HG02610 (cell line): ENCODE results near the gene MYO18A.

Experiments
- ATAC-seq: cut with Tn5 transposase; IDR thresholded peaks from one replicate; pipeline ENCODE4 v1.9.1; 2021; ENCODE audit warnings: mild to moderate bottlenecking, moderate library complexity; ENCODE audit not compliant: unreplicated experiment

The MYO18A gene

DNA sequence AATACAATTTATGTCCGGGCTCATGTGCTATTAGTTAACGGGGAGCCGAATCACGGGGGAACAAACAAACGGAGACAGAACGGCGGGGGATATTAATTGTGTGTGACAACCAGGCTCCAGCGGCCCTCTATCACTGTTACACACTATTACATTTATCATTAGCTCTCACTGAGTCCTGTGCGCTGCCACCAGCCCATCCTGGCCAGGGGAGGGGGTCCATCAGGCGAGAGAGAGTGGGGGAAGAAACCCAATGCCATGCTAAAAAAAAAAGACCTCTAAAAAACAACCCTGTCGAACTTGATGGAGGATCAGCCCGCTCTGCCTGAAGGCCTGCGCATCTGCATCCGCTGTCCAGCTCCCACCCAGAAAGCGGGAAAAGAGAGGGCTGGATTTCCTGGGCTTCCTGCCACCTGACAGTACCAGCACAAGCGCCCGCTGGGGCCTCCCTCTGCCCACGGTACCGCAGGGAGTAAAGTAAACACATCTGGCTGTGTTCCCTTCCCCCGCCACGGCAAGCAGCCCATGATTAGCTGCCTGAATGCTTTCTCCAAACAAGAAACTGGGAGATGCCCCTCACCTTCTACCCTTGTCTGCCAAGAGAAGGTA is 95.6 kb downstream of the MYO18A start:
- ATAC-seq: no peak

DNA sequence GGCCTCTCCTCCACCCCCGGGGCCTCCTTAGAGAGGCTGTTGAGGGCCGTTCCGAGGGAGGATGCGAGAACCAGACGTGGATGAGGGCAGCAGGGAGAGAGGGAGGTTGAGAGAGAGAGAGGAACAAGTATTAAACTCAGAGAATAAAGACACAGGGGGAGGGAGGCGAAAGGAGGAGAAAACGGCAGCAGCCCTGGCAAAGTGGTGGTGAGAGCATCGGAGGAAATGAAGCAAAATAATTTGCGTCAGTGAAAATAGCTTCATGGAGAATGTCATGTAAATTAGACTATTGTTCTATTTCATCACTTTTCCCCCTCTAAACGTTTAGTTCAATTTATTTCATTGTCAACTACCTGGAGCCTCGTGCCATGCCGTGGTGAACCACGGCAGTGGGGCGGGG is 99.2 kb downstream of the MYO18A start:
- ATAC-seq: no peak

DNA sequence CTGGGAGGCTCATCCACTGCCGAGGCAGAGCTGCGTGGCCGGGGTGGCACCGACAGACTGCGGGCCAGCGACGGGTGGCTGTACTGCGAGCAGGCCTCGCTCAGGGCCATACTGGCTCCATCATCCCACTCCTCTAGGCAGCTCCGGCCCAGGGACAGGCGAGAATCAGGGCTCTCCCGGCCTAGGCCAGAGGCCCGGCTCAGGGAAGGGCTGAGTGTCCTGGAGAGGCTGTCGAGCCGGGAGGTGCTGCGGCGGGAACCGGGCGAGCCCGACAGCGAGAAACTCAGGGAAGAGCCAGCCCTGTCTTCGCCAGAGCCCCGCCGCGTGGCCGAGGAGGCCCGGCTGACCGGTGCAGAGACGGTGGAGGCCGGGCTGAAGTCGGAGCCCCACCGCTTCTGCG is 99.9 kb downstream of the MYO18A start:
- no peak for ATAC-seq

DNA sequence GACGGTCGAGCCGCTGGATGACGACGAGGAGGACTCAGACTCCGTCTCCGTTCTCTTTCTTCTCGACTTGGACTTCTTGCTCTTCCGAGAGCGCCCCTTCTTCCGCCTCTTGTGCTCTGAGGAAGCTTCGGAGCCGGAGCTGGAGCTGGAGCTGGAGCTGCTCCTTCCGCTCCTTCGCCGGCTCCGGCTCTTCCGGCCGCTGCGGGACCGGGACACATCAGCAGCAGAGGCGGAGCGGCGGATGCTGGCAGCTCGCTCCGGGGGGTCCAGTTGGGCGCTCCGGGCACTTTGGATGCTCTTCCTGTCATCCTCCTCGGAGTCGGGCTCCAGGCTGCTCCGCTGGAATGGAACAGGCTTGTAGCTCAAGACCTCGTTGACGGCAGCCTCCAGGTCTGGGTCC is 100.3 kb downstream of the MYO18A start:
- no peak for ATAC-seq

DNA sequence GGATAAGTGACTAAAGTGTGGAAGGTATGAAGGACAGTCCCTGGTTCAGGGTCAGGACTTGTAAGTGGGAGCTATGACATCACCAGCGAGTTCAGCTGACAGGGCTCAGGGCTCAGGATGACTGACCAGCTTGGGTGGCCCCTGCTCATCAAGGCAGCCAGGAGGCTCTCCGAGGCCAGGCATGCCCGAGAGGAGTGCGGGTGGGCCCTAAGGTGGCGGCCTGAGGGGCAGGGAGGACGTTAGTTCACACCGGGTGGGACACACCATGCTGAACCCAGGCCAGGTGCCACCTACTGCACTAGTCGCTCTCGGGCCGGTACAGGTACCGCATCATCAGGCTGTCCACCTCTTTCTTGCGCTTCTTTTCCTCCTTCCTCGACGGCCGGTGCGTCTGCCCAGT is 100.8 kb downstream of the MYO18A start:
- ATAC-seq: no peak

DNA sequence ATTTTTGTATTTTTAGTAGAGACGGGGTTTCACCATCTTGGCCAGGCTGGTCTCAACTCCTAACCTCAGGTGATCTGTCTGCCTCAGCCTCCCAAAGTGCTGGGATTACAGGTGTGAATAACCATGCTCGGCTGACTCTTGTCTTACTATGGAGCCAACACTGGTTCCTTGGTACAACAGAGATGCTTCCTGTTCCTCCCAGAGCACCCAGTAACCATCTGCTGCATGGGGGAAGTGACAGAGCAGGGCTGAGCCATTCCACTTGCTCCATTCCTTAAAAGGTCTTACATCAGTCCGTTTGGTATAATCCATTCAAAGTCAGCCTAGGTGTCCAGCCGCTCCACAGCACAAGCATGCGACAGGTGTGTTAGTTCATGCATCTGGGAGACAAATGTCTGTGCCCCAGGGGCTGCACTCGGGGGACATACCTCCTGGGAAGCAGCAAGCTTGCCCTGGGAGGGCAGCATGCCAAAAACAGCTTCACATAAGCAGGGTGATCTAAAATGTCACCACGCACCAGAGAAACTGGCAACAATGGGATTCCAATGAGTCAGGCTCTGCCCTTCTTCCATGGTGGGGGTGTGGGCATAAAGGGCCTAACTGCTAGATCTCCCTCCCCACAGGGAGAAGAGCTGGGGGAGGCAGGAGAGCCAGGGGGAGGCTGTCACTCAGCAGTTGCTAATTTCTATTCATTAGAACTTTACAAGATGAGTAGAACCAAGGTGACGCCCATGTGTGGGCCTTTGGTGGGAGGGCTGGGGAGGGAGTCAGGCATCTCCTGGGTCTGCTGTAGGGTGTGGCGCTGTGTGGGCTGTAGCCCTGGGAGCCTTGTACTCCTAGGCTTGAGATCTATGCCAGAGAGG is 101.8 kb downstream of the MYO18A start:
- no peak for ATAC-seq

DNA sequence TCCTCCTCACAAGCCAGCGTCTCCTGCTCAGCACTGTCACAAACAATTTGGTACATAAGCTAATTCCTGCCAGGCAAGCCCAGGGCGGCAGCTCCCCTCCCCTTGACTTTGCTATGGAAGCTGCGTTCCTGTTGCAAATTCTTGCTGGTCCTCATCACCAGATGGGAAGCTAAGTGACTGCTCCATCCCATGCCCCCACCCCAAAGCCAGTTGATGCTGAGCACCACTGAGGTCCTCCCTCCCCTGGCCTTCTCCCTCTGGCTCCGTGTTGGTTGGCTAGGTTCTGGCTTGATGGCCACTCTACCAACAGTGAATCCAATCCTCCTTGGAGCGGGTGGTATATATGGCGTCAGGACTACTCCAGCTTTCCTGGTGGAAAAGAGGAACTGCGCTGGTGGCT is 102.9 kb downstream of the MYO18A start:
- no peak for ATAC-seq

DNA sequence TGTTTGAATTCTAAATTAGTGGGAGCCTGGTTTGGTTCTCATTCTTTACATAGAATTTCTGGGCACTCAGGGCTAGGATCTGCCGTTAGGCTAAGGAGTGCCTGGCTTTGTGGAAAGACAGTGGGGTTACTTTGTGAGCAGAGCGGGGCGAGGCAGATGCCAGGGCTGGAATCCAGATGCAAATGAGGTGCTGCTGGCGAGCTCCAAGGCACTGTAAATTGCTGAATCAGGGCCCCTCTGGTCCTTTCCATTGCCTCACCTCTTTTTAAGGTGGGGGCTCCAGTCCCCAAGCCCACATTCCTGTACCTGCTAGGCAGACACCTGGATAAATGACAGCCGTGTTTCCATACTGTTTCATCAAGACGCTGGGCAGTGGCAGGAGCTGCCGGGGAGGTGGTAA is 103.5 kb downstream of the MYO18A start:
- ATAC-seq: no peak

DNA sequence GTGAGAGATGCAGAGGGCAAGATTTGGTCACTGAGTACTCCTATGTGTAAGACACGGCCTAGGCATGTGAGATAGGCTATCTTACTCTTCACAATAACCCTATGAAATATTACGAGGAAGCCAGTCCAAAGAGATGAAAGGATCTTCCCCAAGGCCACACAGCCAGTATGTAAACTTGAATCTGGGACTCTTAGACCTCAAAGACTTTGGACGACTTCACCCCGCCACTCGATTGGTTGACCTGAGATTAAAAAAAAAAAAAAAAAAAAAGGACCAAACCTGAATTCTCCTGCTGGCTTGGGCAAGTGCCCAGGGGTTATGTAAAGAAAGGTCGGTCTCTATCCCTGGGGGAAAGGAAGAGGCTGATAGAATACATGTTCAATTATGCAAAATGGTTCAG is 104.1 kb downstream of the MYO18A start:
- no peak for ATAC-seq

DNA sequence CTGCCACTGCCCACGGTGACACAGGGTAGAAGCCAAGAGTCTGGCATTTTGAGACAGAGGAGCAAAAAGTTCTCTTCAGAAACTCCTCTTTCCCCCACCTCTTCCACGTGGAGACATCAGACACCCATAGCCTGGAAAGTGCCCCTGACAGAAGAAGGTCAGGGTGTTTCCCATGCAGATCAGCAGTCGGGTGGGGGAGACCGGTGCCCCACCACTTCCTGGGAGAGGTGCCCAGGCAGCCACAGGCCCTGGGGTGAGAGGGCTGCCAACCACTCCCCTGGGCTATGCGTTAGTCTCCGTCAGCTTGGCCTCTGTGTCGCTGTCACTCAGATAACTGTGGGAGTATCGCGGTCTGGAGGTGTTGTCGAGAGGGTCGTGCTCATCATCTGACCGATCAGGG is 105.7 kb downstream of the MYO18A start:
- no peak for ATAC-seq

DNA sequence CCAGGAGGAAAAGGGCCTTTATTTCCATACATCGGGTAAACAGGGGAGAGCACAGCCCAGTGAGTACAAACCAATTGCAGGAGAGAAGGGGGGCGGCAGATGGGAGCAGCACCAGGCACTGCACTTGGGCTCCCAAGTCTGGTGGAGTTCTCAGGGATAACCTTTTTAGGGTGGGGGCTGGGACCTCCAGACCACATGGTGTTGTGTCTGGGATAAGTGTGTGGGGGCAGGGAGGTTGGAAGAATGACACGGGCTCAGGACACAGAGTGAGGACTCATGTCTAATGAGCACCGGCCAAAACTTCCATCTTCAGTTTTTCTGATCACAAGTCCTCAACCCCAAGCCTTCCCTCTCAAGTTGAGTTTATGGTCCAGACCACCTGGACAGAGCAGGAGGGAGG is 106.7 kb downstream of the MYO18A start:
- ATAC-seq: no peak

DNA sequence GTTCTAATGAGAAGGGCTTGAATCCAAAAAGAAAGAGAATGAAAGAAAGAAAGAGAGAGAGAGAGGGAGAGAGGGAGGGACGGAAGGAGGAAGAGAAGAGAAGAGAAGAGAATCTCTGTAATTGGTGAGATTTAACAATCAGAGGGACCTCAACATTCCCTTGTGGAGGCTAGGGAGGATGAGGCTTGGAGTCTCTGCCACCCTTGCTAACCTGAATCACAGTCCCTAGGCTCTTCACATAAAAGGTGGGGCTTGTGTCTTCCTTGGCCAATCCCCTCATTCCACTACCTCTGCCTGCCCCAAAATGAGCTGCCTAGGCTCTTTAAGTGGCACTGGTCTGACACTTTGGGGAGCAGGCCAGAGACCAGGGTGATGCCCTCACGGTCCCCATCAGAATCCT is 107.2 kb downstream of the MYO18A start:
- ATAC-seq: no peak

DNA sequence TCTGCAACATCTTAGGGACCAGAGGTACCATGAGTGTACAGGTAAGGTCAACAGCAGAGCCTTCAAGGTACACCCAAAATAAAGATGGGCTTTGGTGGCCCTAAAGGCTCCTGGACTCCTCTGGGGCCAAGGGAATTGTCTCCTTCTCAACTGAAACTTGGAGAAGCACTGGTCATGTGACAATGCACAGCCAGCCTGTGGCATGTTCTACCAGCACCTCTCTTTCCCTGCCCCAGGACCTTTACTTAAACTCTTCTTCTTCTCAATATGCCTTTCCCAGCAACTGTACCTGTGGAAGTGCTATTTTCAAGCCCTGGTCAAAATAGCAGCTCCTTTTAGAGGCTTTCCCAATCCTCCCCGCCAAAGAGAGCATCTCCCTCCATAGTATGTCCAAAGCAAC is 108.9 kb downstream of the MYO18A start:
- no peak for ATAC-seq

DNA sequence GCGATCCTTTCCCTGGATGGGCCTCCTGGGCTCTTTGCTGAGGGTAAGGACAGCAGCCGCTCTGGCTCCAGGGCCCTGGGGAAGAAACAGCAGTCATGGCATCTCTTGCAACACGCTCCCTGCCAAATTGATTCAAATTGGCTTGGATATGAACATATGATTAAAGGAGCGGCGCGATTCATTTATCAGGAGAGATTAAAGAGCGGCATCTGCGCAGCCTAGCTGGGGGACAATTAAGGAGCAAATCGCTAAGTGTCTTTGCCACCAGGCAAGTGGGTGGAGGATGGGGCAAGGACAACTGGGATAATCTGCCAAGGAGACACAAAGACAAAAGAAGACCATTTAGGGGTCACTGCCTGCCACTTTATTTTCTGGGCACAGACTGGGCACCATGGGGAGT is 109.4 kb downstream of the MYO18A start:
- ATAC-seq: no peak

DNA sequence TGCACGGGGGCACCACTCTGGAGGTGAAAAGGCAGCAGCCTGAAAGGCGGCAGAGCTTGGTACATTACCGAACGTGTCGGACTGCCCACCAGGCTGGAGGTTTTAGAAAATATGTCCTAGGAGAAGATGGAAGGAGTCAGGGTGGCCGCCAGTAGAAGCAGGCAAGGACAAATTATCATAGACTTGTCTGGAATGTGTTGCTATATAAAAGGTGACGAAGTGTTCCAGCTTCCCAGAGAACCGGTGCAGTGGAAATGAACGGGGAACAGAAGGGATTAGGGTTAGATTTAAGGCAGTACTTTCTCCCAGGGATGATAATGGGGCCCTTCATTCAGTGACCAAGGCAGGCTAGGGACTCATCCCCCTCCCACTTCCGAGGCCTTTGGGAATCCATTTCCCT is 109.9 kb downstream of the MYO18A start:
- no peak for ATAC-seq

DNA sequence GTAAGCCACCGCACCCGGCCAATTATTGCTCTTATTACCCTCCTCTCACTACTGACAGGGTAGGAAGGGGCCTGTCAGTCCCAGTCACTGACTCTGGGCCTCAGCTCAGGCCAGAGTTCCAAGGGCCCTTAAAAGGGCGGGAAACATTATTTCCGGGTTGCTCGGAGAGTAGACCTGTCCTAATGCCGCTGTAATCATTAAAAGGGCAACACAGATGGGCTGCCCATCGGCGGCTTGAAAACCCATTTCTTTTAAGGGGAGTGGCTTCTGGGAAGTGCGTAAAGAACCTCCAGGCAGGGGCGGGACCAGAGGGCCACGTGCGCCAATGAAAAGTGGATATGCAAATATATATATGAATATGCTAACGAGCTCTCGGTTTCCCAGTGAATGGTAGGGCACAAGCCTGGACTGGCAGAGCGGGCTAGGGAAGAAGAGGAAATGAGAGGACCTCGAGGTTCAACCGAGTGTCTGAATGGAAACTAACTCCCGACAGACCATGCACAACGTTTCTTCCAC is 110.6 kb downstream of the MYO18A start:
- no peak for ATAC-seq

DNA sequence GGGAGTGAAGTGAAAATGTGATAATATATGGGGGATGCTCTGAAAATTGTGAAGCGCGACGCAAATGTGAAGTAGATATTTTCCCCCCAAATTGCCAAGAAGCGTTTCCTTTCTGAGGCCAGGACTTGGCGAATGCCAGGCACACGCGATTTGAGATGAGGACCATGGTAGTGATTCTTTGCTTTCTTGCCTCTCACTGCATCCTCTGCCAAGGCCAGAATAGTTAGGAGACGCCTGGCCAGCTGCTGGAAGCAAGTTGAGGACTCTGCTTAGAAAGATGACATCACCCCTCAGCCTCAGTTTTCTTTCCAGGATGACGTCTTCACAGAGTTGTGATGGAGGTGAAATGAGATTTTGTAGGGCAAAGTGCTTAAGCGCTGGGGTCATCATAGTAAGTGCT is 111.4 kb downstream of the MYO18A start:
- ATAC-seq: no peak

DNA sequence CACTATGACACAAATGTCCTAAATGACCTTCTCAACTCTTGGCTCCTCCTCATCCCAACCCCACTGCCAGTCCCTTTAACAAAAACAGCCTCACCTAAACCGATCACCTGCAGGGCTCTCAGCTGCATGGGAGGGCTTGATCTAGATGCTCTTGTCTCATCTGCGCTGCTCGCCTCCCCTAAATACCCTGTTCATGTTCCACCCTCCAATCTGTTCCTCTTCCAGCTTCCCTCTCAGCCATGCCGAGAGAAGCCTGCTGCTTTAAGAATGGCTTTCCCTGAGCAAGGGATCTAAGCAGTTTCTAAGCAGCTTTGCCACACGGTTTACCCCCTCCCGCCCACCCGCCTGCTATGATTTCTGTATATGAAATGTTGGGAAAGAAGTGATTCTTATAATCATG is 113.6 kb downstream of the MYO18A start:
- ATAC-seq: no peak

DNA sequence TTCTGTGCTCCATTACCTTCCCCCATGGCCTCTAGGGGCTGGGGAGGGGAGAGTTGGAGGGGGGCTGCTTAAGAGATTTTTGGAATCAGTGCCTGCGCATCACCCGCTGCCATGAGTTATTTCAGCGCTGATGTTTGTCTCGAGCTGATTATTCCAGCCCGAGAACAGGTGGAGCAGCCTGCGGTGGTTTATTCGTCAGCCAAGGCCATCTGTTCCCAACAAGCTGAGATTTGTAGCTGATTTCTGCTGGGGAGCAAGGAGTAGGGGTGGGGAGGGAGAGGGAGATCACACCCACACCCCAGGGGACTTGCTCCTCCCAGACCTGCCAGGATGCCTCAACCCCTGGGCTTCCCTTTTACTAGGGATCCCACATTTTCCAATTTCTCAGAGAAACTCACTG is 114.2 kb downstream of the MYO18A start:
- ATAC-seq: no peak

DNA sequence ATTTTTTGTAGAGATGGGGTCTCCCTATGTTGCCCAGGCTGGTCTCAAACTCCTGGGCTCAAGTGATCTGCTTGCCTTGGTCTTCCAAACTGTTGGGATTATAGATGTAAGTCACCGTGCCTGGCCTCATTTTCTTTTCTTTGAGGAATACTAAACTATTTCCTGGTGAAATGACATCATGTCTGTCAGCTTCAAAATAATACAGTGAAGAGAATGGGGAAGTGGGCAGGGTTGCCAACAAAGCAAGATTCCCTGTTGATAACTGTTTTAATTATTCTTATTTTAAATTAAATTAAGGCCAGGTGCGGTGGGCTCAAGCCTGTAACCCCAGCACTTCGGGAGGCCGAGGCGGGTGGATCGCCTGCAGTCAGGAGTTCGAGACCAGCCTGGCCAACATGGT is 116.2 kb downstream of the MYO18A start:
- no peak for ATAC-seq

DNA sequence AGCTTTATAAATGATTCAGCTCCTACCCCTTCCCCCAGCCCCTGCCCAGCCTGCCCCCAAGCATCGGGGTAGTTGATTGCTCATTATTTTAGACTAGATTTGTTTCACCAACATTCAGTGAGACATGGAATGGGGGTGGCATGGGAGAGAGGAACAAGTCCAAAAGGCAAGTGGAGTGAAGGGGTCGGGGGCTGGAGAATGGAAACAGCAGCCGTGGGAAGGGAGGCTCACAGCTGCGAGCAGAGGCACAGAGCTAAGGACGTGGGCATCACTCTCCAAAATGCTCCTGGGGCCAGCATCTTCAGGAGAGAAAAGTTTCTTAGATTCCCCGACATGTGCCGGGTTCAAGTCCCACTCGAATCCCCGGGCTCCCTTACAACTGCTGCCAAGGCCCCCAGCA is 118.0 kb downstream of the MYO18A start:
- no peak for ATAC-seq

DNA sequence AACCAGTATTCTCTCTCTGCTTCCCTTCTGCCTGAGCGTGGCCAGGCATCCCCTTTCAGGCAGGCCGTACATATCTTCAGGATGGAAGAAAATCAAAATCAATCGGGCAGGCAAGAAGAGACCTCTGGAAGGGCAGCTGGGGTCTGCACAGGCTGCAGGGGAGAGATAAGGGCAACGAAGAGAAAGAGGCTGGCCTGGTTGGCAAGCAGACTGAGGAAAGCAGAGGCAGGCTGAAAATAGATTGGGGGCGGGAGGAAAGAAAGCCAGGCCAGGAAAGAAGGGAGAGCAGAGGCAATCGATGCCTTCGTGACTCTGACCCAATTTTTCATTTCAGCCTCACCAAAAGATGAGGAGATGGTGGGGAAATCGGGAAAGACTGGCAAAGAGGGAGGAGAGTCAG is 119.2 kb downstream of the MYO18A start:
- no peak for ATAC-seq

DNA sequence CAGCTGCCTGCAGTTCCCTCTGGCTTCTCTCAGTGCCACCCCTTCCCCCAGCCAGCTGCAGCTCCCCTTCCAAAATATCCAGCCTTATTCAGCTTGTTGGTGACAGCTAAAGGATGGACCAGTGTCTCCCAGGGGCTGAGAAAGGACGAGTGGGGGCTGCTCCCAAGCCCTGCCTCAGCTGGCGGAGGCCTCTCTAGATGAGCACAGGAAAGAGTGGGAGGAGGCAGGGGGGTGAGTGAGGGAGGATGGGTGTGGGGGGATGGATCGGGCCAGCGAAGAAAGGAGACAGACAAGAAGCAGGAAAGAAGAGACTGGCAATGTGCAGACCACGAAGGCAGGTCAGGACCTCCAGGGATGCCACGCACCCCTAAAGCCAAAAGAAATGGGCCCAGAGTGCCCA is 119.7 kb downstream of the MYO18A start:
- no peak for ATAC-seq
